HepG2 (cell line): ENCODE data around the gene DENND4B. TPM values are rescaled to one million over a fixed set of nuclear protein-coding genes. Genes with fewer than 3 reads are reported as not detected.

Source experiments
- DR1 ChIP-seq: sonication (generic); formaldehyde crosslinking; IDR thresholded peaks from 2 replicates; pipeline ENCODE4 v1.8.0; 2021; ENCODE audit warnings: mild to moderate bottlenecking, missing genetic modification reagents, inconsistent platforms
- EP300 ChIP-seq, 3 experiments: sonication (generic) in 1 of 3; formaldehyde crosslinking in 1 of 3; IDR thresholded peaks; 2 replicates each; pipeline versions ENCODE4 v1.5.1 to v1.6.1; 2011 to 2020; ENCODE audit warnings: low read depth in 2 of 3, low read length in 2 of 3, borderline replicate concordance in 1 of 3, improper control_type of control experiment in 1 of 3, mild to moderate bottlenecking in 1 of 3, missing genetic modification reagents in 1 of 3, moderate library complexity in 1 of 3
- GPN1 ChIP-seq: sonication (generic); formaldehyde crosslinking; IDR thresholded peaks from 2 replicates; pipeline ENCODE4 v1.5.1; 2020; ENCODE audit warnings: missing genetic modification reagents, borderline replicate concordance
- MAFG ChIP-seq: sonication (generic); formaldehyde crosslinking; IDR thresholded peaks from 2 replicates; pipeline ENCODE4 v1.5.1; 2020; ENCODE audit warnings: mild to moderate bottlenecking, missing genetic modification reagents
- MYC ChIP-seq: sonication (generic); formaldehyde crosslinking; IDR thresholded peaks from 2 replicates; pipeline ENCODE4 v1.9.0; 2021; ENCODE audit warnings: missing genetic modification reagents, borderline replicate concordance
- NR2C2 ChIP-seq: sonication (generic); formaldehyde crosslinking; IDR thresholded peaks from 2 replicates; pipeline ENCODE4 v1.4.0; 2020; ENCODE audit warnings: missing genetic modification reagents, mild to moderate bottlenecking, moderate library complexity, borderline replicate concordance
- RARG ChIP-seq: sonication (generic); formaldehyde crosslinking; IDR thresholded peaks from 2 replicates; pipeline ENCODE4 v1.4.0; 2020; ENCODE audit warnings: low read depth, mild to moderate bottlenecking, missing genetic modification reagents
- ZNF549 ChIP-seq: sonication (generic); formaldehyde crosslinking; IDR thresholded peaks from 2 replicates; pipeline ENCODE4 v1.5.0; 2020; ENCODE audit warnings: missing genetic modification reagents
- polyA plus RNA-seq, 8 experiments: library from polyadenylated mRNA; depleted of rRNA in 3 of 8; stranded (reverse) in 7 of 8; unstranded in 1 of 8; fragments of >200 nt; fragmentation: Illumina TruSeq in 4 of 8; extraction: Trizol in 4 of 8; gene quantifications; 2 replicates each; pipeline versions ENCODE4 v1.2.1 to v1.2.3, GENCODE V29; 2011 to 2016; ENCODE audit warnings: low read depth in 4 of 8, missing spikeins in 1 of 8, mixed read lengths in 1 of 8; ENCODE audit not compliant: insufficient read depth in 1 of 8
- total RNA-seq, 5 experiments: library from RNA; depleted of rRNA; stranded (reverse); fragments of >200 nt; fragmentation: Illumina TruSeq; extraction: Trizol; gene quantifications; 2 replicates each; pipeline ENCODE4 v1.2.3, GENCODE V29; 2016; ENCODE audit warnings: low read depth in 1 of 5
- TF ChIP-seq, protein P1 (sequence below), 2 experiments: sonication (generic) in 1 of 2; formaldehyde crosslinking in 1 of 2; IDR thresholded peaks; 2 replicates each; pipeline versions ENCODE4 v1.4.0 to v1.6.1; 2018 to 2020; ENCODE audit warnings: missing genetic modification reagents in 2 of 2, borderline replicate concordance in 1 of 2, low read depth in 1 of 2, mild to moderate bottlenecking in 1 of 2, missing biosample characterization in 1 of 2
- TF ChIP-seq, protein P2 (sequence below): sonication (generic); formaldehyde crosslinking; IDR thresholded peaks from 2 replicates; pipeline ENCODE4 v1.5.0; 2020; ENCODE audit warnings: mild to moderate bottlenecking, missing genetic modification reagents, borderline replicate concordance
- TF ChIP-seq, protein P3 (sequence below): sonication (generic); formaldehyde crosslinking; IDR thresholded peaks from 2 replicates; pipeline ENCODE4 v1.4.0; 2020; ENCODE audit warnings: missing genetic modification reagents
- TF ChIP-seq, protein P4 (sequence below): fragments of 450-650 bp; IDR thresholded peaks from 2 replicates; pipeline ENCODE4 v1.6.1; 2017; ENCODE audit warnings: mild to moderate bottlenecking

Gene DENND4B
- total and polyA plus RNA-seq, 2 of the 13 experiments (the other 11 are each of a cell fraction or from before 2014, with no cell fraction given): 15.1 to 20.3 TPM

DNA sequence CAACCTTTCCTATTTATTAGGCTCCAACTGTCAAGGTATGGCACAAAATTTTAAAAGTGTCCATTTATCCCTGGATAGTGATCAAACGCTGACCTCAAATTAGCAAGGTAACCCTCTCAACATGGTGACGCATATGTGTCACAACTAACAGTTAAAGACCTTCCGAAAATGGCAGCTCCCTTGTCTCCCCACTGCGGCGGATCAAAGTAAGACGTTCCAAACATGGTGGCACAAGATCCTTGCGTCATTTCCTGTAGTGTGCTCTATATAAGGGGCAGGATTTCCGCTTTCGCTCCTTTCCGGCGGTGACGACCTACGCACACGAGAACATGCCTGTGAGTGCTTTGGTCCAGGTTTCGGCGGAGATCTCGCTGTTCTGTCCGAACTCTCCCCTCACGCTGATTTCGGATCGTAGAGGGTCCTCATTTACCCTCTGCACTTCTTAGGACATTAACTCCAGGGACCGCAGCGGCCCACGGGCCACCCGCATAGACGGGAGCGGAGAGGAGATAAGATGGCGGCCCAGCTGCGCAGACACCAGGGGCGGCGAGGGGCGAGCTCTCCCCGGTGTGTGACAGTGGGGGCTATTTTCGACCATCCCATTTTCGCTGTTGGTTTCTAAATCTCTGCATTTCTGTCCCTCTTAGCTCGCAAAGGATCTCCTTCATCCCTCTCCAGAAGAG, 44.1 kb upstream of the DENND4B start, which contains the start of gene RPS27 (continued):
- TF ChIP-seq, protein P1, sequence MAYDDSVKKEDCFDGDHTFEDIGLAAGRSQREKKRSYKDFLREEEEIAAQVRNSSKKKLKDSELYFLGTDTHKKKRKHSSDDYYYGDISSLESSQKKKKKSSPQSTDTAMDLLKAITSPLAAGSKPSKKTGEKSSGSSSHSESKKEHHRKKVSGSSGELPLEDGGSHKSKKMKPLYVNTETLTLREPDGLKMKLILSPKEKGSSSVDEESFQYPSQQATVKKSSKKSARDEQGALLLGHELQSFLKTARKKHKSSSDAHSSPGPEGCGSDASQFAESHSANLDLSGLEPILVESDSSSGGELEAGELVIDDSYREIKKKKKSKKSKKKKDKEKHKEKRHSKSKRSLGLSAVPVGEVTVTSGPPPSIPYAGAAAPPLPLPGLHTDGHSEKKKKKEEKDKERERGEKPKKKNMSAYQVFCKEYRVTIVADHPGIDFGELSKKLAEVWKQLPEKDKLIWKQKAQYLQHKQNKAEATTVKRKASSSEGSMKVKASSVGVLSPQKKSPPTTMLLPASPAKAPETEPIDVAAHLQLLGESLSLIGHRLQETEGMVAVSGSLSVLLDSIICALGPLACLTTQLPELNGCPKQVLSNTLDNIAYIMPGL (CRISPR knock-in tag; IDR thresholded peaks at IDR 0.05; ENCODE audit: borderline replicate concordance in 1 of 2, low read depth in 1 of 2): peak; percentile 80 to 92; a peak in 3 of 4 replicates
- TF ChIP-seq EP300 (IDR thresholded peaks at IDR 0.05; ENCODE audit: low read depth in 2 of 2, low read length in 2 of 2) (peak; percentile 22 to 76; a peak in 3 of 4 replicates), EP300 (CRISPR knock-in tag; IDR thresholded peaks at IDR 0.05; ENCODE audit: borderline replicate concordance) (peak; percentile 75), MYC (CRISPR knock-in tag) (peak; percentile 91; the same call in 1 of the 2 replicates), MAFG (no peak), GPN1 (CRISPR knock-in tag) (peak; percentile 62; the same call in 1 of the 2 replicates), ZNF549 (CRISPR knock-in tag) (no peak), RARG (CRISPR knock-in tag) (no peak), NR2C2 (CRISPR knock-in tag) (peak; percentile 78; the same call in 1 of the 2 replicates), DR1 (CRISPR knock-in tag) (peak; percentile 89; the same call in 1 of the 2 replicates)
- TF ChIP-seq, protein P2, sequence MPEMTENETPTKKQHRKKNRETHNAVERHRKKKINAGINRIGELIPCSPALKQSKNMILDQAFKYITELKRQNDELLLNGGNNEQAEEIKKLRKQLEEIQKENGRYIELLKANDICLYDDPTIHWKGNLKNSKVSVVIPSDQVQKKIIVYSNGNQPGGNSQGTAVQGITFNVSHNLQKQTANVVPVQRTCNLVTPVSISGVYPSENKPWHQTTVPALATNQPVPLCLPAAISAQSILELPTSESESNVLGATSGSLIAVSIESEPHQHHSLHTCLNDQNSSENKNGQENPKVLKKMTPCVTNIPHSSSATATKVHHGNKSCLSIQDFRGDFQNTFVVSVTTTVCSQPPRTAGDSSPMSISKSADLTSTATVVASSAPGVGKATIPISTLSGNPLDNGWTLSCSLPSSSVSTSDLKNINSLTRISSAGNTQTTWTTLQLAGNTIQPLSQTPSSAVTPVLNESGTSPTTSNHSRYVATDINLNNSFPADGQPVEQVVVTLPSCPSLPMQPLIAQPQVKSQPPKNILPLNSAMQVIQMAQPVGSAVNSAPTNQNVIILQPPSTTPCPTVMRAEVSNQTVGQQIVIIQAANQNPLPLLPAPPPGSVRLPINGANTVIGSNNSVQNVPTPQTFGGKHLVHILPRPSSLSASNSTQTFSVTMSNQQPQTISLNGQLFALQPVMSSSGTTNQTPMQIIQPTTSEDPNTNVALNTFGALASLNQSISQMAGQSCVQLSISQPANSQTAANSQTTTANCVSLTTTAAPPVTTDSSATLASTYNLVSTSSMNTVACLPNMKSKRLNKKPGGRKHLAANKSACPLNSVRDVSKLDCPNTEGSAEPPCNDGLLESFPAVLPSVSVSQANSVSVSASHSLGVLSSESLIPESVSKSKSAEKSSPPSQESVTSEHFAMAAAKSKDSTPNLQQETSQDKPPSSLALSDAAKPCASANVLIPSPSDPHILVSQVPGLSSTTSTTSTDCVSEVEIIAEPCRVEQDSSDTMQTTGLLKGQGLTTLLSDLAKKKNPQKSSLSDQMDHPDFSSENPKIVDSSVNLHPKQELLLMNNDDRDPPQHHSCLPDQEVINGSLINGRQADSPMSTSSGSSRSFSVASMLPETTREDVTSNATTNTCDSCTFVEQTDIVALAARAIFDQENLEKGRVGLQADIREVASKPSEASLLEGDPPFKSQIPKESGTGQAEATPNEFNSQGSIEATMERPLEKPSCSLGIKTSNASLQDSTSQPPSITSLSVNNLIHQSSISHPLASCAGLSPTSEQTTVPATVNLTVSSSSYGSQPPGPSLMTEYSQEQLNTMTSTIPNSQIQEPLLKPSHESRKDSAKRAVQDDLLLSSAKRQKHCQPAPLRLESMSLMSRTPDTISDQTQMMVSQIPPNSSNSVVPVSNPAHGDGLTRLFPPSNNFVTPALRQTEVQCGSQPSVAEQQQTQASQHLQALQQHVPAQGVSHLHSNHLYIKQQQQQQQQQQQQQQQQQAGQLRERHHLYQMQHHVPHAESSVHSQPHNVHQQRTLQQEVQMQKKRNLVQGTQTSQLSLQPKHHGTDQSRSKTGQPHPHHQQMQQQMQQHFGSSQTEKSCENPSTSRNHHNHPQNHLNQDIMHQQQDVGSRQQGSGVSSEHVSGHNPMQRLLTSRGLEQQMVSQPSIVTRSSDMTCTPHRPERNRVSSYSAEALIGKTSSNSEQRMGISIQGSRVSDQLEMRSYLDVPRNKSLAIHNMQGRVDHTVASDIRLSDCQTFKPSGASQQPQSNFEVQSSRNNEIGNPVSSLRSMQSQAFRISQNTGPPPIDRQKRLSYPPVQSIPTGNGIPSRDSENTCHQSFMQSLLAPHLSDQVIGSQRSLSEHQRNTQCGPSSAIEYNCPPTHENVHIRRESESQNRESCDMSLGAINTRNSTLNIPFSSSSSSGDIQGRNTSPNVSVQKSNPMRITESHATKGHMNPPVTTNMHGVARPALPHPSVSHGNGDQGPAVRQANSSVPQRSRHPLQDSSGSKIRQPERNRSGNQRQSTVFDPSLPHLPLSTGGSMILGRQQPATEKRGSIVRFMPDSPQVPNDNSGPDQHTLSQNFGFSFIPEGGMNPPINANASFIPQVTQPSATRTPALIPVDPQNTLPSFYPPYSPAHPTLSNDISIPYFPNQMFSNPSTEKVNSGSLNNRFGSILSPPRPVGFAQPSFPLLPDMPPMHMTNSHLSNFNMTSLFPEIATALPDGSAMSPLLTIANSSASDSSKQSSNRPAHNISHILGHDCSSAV: no peak
- TF ChIP-seq, protein P3, sequence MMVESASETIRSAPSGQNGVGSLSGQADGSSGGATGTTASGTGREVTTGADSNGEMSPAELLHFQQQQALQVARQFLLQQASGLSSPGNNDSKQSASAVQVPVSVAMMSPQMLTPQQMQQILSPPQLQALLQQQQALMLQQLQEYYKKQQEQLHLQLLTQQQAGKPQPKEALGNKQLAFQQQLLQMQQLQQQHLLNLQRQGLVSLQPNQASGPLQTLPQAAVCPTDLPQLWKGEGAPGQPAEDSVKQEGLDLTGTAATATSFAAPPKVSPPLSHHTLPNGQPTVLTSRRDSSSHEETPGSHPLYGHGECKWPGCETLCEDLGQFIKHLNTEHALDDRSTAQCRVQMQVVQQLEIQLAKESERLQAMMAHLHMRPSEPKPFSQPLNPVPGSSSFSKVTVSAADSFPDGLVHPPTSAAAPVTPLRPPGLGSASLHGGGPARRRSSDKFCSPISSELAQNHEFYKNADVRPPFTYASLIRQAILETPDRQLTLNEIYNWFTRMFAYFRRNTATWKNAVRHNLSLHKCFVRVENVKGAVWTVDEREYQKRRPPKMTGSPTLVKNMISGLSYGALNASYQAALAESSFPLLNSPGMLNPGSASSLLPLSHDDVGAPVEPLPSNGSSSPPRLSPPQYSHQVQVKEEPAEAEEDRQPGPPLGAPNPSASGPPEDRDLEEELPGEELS (CRISPR knock-in tag): peak; percentile 43
- TF ChIP-seq, protein P4, sequence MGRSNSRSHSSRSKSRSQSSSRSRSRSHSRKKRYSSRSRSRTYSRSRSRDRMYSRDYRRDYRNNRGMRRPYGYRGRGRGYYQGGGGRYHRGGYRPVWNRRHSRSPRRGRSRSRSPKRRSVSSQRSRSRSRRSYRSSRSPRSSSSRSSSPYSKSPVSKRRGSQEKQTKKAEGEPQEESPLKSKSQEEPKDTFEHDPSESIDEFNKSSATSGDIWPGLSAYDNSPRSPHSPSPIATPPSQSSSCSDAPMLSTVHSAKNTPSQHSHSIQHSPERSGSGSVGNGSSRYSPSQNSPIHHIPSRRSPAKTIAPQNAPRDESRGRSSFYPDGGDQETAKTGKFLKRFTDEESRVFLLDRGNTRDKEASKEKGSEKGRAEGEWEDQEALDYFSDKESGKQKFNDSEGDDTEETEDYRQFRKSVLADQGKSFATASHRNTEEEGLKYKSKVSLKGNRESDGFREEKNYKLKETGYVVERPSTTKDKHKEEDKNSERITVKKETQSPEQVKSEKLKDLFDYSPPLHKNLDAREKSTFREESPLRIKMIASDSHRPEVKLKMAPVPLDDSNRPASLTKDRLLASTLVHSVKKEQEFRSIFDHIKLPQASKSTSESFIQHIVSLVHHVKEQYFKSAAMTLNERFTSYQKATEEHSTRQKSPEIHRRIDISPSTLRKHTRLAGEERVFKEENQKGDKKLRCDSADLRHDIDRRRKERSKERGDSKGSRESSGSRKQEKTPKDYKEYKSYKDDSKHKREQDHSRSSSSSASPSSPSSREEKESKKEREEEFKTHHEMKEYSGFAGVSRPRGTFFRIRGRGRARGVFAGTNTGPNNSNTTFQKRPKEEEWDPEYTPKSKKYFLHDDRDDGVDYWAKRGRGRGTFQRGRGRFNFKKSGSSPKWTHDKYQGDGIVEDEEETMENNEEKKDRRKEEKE: no peak
